K562 (cell line): ENCODE data around the gene EVI5. TPM values are rescaled to one million over a fixed set of nuclear protein-coding genes. Genes with fewer than 3 reads are reported as not detected.

ENCODE experiments used
- HCFC1 ChIP-seq: IDR thresholded peaks from 2 replicates; pipeline ENCODE4 v1.6.1; 2012; ENCODE audit warnings: low read depth, low read length, improper control_type of control experiment
- HSF4 ChIP-seq: fragments of 250-450 bp; sonication (Bioruptor Pico); IDR thresholded peaks from 2 replicates; pipeline ENCODE4 v2.1.2; 2022; ENCODE audit warnings: mild to moderate bottlenecking, moderate library complexity, borderline replicate concordance
- IFI16 ChIP-seq: fragments of 250-450 bp; sonication (Bioruptor Pico); IDR thresholded peaks from 2 replicates; pipeline ENCODE4 v2.1.2; 2022; ENCODE audit warnings: mild to moderate bottlenecking, inconsistent platforms
- ILK ChIP-seq: fragments of 450-650 bp; IDR thresholded peaks from 2 replicates; pipeline ENCODE4 v1.6.1; 2016; ENCODE audit warnings: missing genetic modification characterization, low read depth, mild to moderate bottlenecking, missing compliant biosample characterization, moderate library complexity, borderline replicate concordance
- JUND ChIP-seq, 2 experiments: IDR thresholded peaks; 2 replicates in 1 of 2; 3 replicates in 1 of 2; pipeline ENCODE4 v1.6.1; 2011; ENCODE audit warnings: borderline replicate concordance in 2 of 2, low read depth in 2 of 2, low read length in 2 of 2, improper control_type of control experiment in 1 of 2, missing biosample characterization in 1 of 2, missing genetic modification characterization in 1 of 2, missing genetic modification reagents in 1 of 2
- KAT7 ChIP-seq: sonication (generic); formaldehyde crosslinking; IDR thresholded peaks from 2 replicates; pipeline ENCODE4 v1.8.0; 2022; ENCODE audit warnings: missing genetic modification reagents, mild to moderate bottlenecking, borderline replicate concordance
- NFYB ChIP-seq: IDR thresholded peaks from 2 replicates; pipeline ENCODE4 v1.6.1; 2011; ENCODE audit warnings: mild to moderate bottlenecking, moderate library complexity; ENCODE audit not compliant: insufficient read length; ENCODE audit errors: extremely low read depth
- RBM39 ChIP-seq: fragments of 200-400 bp; formaldehyde crosslinking; optimal IDR thresholded peaks from 2 replicates; pipeline ENCODE3; 2018; ENCODE audit warnings: low read depth, low read length
- SLC30A9 ChIP-seq: fragments of 250-450 bp; sonication (Bioruptor Pico); IDR thresholded peaks from 2 replicates; pipeline ENCODE4 v1.8.0; 2022; ENCODE audit warnings: mild to moderate bottlenecking, moderate library complexity
- U2AF2 ChIP-seq: fragments of 200-400 bp; formaldehyde crosslinking; optimal IDR thresholded peaks from 2 replicates; pipeline ENCODE3; 2017; ENCODE audit warnings: low read depth, mild to moderate bottlenecking, low read length
- ZNF263 ChIP-seq: sonication (generic); formaldehyde crosslinking; IDR thresholded peaks from 2 replicates; pipeline ENCODE4 v1.8.0; 2022; ENCODE audit warnings: mild to moderate bottlenecking, missing genetic modification reagents, borderline replicate concordance
- ZNF347 ChIP-seq: fragments of 450-650 bp; formaldehyde crosslinking; IDR thresholded peaks from 2 replicates; pipeline ENCODE4 v1.4.0; 2020; ENCODE audit warnings: low read depth, mild to moderate bottlenecking, moderate library complexity
- ZNF695 ChIP-seq: fragments of 450-650 bp; formaldehyde crosslinking; IDR thresholded peaks from 2 replicates; pipeline ENCODE4 v1.4.0; 2020; ENCODE audit warnings: mild to moderate bottlenecking, moderate library complexity
- polyA plus RNA-seq, 8 experiments: library from polyadenylated mRNA; depleted of rRNA in 4 of 8; stranded (reverse) in 5 of 8; unstranded in 3 of 8; fragments of >200 nt; fragmentation: Nextera tagmentation in 2 of 8; fragmentation: Illumina TruSeq in 1 of 8; extraction: Ambion mirVana in 2 of 8; extraction: Trizol in 1 of 8; gene quantifications; 2 replicates each; pipeline versions ENCODE4 v1.2.1 to v1.2.3, GENCODE V29; 2011 to 2014; ENCODE audit warnings: inconsistent platforms in 1 of 8, missing spikeins in 1 of 8
- total RNA-seq, 7 experiments: library from RNA; depleted of rRNA in 6 of 7; stranded (reverse); fragments of >200 nt in 6 of 7; fragmentation: Illumina TruSeq in 2 of 7; extraction: Trizol in 2 of 7; gene quantifications; 2 replicates each; pipeline versions ENCODE4 v1.2.1 to v1.2.3, GENCODE V29; 2011 to 2021; ENCODE audit warnings: low replicate concordance in 1 of 7
- TF ChIP-seq, protein P1 (sequence below): fragments of 450-650 bp; formaldehyde crosslinking; IDR thresholded peaks from 2 replicates; pipeline ENCODE4 v1.4.0; 2020; ENCODE audit warnings: mild to moderate bottlenecking, mixed read lengths
- TF ChIP-seq, protein P2 (sequence below): fragments of 450-650 bp; formaldehyde crosslinking; IDR thresholded peaks from 2 replicates; pipeline ENCODE4 v1.4.0; 2020; ENCODE audit warnings: mild to moderate bottlenecking, moderate library complexity
- TF ChIP-seq, protein P3 (sequence below), 2 experiments: fragments of 450-650 bp in 1 of 2; sonication (generic) in 1 of 2; formaldehyde crosslinking in 1 of 2; IDR thresholded peaks in 1 of 2; conservative IDR thresholded peaks in 1 of 2; 2 replicates each; pipeline versions ENCODE4 v1.6.1 to v1.8.1; 2016 to 2023; ENCODE audit warnings: mild to moderate bottlenecking in 2 of 2, moderate library complexity in 2 of 2, inconsistent platforms in 1 of 2, missing genetic modification reagents in 1 of 2
- TF ChIP-seq, protein P4 (sequence below), 2 experiments: fragments of 450-650 bp in 1 of 2; IDR thresholded peaks; 2 replicates each; pipeline ENCODE4 v1.6.1; 2011 to 2017; ENCODE audit warnings: low read depth in 2 of 2, antibody characterized with exemption in 1 of 2, borderline replicate concordance in 1 of 2, low read length in 1 of 2, mild to moderate bottlenecking in 1 of 2, mixed read lengths in 1 of 2; ENCODE audit not compliant: control insufficient read depth in 1 of 2

The EVI5 gene
- total and polyA plus RNA-seq, 9 of the 15 experiments (the other 6 are each of a cell fraction or from before 2014, with no cell fraction given), result 1.7 to 50.1 (median 13.7) TPM

DNA sequence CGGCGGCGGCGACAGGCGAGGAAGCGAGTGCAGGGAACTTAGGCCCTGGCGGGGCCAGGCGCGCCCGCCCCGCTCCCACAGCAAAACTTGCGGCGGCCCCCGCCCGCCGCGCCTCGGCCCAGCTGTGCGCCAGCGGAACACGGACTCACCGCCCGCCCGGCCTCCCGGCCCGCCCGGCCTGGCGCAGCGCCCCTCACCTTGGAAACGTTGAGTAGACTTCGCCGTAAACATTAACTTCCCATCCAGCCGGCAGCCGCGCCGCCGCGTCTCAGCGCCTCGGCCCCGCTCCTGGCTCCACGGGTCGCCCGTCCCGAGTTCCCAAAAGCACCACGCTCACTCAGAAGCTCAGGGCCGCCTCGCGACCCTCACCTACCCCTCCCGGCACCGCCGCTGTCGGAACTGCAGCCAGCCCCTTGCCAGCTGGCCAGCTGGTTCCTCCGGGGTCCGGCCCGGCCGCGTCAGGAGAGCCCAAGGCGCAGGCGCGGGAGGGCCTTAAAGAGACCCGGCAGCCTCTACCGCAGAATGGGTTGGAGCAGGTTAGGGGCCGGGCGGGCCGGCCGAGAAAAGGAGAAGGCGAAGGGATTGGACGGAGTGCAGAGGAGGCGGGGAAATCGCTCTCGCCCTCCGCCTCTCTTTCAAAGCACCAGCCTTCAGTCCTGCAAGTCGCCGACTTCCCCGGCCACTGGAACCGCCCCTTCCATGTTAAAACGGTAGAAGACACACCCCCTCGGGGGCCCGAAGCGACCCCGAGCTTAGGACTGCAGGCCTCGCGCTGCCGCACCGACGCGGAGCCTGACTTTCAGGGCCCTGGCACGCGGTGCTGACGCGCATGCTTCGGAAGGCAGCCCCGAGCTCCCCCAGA, at the start of gene EVI5 (continued):
- TF ChIP-seq, protein P1, sequence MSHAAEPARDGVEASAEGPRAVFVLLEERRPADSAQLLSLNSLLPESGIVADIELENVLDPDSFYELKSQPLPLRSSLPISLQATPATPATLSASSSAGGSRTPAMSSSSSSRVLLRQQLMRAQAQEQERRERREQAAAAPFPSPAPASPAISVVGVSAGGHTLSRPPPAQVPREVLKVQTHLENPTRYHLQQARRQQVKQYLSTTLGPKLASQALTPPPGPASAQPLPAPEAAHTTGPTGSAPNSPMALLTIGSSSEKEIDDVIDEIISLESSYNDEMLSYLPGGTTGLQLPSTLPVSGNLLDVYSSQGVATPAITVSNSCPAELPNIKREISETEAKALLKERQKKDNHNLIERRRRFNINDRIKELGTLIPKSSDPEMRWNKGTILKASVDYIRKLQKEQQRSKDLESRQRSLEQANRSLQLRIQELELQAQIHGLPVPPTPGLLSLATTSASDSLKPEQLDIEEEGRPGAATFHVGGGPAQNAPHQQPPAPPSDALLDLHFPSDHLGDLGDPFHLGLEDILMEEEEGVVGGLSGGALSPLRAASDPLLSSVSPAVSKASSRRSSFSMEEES (CRISPR knock-in tag), result no peak
- TF ChIP-seq RBM39, result no peak
- TF ChIP-seq NFYB, result no peak
- peak; percentile 80 for TF ChIP-seq ZNF263 (CRISPR knock-in tag)
- no peak for TF ChIP-seq ZNF695
- TF ChIP-seq, protein P2, sequence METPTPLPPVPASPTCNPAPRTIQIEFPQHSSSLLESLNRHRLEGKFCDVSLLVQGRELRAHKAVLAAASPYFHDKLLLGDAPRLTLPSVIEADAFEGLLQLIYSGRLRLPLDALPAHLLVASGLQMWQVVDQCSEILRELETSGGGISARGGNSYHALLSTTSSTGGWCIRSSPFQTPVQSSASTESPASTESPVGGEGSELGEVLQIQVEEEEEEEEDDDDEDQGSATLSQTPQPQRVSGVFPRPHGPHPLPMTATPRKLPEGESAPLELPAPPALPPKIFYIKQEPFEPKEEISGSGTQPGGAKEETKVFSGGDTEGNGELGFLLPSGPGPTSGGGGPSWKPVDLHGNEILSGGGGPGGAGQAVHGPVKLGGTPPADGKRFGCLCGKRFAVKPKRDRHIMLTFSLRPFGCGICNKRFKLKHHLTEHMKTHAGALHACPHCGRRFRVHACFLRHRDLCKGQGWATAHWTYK (CRISPR knock-in tag), result peak; percentile 36
- TF ChIP-seq ZNF347, result no peak
- peak; percentile 73; the same call in 1 of the 2 replicates for TF ChIP-seq KAT7 (CRISPR knock-in tag)
- TF ChIP-seq IFI16, result no peak
- peak; percentile 10; the same call in 1 of the 2 replicates for TF ChIP-seq HCFC1
- TF ChIP-seq, protein P3, sequence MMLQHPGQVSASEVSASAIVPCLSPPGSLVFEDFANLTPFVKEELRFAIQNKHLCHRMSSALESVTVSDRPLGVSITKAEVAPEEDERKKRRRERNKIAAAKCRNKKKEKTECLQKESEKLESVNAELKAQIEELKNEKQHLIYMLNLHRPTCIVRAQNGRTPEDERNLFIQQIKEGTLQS (IDR thresholded peaks at IDR 0.05), result no peak
- TF ChIP-seq, protein P3 (CRISPR knock-in tag; conservative IDR thresholded peaks at IDR 0.05), result peak; percentile 88; the same call in 1 of the 2 replicates
- no peak for TF ChIP-seq ILK
- TF ChIP-seq SLC30A9 (CRISPR knock-in tag), result no peak
- 0 out of 2 replicates have a peak, but pooled peaks have one; percentile 14 for TF ChIP-seq JUND (IDR thresholded peaks at IDR 0.05; ENCODE audit: borderline replicate concordance, low read depth, low read length)
- TF ChIP-seq JUND (tag; IDR thresholded peaks at IDR 0.05; ENCODE audit: borderline replicate concordance, low read depth, low read length), result 0 out of 3 replicates have a peak, but pooled peaks have one; percentile 39
- TF ChIP-seq U2AF2, result no peak
- no peak for TF ChIP-seq HSF4
- TF ChIP-seq, protein P4, sequence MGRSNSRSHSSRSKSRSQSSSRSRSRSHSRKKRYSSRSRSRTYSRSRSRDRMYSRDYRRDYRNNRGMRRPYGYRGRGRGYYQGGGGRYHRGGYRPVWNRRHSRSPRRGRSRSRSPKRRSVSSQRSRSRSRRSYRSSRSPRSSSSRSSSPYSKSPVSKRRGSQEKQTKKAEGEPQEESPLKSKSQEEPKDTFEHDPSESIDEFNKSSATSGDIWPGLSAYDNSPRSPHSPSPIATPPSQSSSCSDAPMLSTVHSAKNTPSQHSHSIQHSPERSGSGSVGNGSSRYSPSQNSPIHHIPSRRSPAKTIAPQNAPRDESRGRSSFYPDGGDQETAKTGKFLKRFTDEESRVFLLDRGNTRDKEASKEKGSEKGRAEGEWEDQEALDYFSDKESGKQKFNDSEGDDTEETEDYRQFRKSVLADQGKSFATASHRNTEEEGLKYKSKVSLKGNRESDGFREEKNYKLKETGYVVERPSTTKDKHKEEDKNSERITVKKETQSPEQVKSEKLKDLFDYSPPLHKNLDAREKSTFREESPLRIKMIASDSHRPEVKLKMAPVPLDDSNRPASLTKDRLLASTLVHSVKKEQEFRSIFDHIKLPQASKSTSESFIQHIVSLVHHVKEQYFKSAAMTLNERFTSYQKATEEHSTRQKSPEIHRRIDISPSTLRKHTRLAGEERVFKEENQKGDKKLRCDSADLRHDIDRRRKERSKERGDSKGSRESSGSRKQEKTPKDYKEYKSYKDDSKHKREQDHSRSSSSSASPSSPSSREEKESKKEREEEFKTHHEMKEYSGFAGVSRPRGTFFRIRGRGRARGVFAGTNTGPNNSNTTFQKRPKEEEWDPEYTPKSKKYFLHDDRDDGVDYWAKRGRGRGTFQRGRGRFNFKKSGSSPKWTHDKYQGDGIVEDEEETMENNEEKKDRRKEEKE (IDR thresholded peaks at IDR 0.05; ENCODE audit: borderline replicate concordance in 1 of 2, control insufficient read depth in 1 of 2, low read depth in 2 of 2, low read length in 1 of 2), result no peak
